Measurements from ENCODE around the gene CRBN. TPM values are rescaled to one million over a fixed set of nuclear protein-coding genes. Genes with fewer than 3 reads are reported as not detected.

The CRBN gene
- total RNA-seq, 1 donor from 2014 or later = 51.9 TPM

DNA sequence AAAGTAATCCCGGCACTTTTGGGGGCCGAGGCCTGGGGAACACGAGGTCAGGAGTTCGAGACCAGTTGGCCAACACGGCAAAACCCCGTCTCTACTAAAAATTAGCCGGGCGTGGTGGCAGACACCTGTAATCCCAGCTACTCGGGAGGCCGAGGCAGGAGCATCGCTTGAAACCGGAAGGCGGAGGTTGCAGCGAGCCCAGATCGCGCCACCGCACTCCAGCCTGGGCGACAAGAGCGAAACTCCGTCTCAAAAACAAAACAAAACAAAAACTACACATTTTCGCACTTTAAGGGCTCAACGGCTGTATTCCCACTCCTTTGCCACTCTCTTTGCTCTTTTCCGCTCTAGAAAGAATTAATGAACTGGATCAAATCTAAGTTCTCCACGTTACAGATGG, 53.5 kb downstream of the CRBN start:
- no peak for FAIRE-seq
- TF ChIP-seq, protein P1, sequence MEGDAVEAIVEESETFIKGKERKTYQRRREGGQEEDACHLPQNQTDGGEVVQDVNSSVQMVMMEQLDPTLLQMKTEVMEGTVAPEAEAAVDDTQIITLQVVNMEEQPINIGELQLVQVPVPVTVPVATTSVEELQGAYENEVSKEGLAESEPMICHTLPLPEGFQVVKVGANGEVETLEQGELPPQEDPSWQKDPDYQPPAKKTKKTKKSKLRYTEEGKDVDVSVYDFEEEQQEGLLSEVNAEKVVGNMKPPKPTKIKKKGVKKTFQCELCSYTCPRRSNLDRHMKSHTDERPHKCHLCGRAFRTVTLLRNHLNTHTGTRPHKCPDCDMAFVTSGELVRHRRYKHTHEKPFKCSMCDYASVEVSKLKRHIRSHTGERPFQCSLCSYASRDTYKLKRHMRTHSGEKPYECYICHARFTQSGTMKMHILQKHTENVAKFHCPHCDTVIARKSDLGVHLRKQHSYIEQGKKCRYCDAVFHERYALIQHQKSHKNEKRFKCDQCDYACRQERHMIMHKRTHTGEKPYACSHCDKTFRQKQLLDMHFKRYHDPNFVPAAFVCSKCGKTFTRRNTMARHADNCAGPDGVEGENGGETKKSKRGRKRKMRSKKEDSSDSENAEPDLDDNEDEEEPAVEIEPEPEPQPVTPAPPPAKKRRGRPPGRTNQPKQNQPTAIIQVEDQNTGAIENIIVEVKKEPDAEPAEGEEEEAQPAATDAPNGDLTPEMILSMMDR (IDR thresholded peaks at IDR 0.05; ENCODE audit: insufficient read depth, low read length, severe bottlenecking) = no peak
- DNase-seq (ENCODE audit: low read depth) = no peak
- Histone ChIP-seq H3K36me3 (ENCODE audit: control insufficient read depth, insufficient read depth, low read length) (peaks cover 9% of the 10 kb centered on the region), H3K4me3 (ENCODE audit: low read depth, low read length) (peak overlapping the region; percentile 99), H3K27me3 (ENCODE audit: control insufficient read depth, insufficient read depth, low read length) (no peaks in the 10 kb centered on the region)

DNA sequence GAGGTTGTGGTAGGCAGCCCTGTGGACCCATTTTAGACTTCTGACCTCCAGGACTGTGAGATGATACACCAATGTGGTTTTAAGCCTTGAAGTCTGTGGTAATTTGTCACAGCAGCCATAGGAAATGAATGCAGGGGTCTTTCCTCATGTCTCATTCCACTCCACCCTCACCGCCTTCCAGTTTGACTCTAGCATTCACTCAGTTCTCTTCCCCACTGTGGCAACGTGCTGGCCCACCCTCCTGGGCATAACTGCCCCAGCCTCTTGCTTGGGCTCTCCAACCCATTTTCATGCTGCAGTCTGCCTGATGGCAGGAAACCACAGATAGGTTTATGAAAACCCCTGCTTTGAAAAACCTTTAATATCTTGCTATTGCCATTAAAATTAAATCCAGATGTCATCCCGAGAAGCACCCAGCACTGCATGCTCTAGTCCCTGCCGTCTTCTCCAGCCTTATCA, 60.1 kb downstream of the CRBN start:
- DNase-seq (ENCODE audit: low read depth) (no peak), FAIRE-seq (no peak)
- no peak overlapping the region for H3K4me3 ChIP-seq (ENCODE audit: low read depth, low read length)
- H3K36me3 ChIP-seq (ENCODE audit: control insufficient read depth, insufficient read depth, low read length) = no peaks in the 10 kb centered on the region
- no peaks in the 10 kb centered on the region for H3K27me3 ChIP-seq (ENCODE audit: control insufficient read depth, insufficient read depth, low read length)
- TF ChIP-seq, protein P1 (IDR thresholded peaks at IDR 0.05; ENCODE audit: insufficient read depth, low read length, severe bottlenecking) = no peak

DNA sequence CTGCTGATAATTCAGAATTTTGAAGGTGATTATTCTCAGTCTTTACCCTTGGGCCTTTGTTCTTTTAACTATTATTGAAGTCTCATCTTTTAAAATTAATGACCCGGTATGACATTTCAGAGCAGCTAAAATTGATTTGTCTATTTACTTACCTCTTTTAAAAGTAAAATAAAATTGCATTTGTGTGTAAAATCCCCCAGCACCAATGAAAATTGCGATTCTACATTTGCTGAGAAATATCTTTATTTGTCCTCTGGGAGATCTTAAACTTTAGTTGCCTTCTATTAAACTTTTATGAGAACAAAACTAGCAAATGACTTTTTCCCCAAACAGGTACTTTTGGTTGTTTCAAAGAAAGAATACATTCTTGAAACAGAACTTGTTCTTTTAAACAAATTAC, 61.8 kb downstream of the CRBN start:
- no peaks in the 10 kb centered on the region for H3K27me3 ChIP-seq (ENCODE audit: control insufficient read depth, insufficient read depth, low read length)
- FAIRE-seq (no peak), DNase-seq (ENCODE audit: low read depth) (no peak)
- H3K36me3 ChIP-seq (ENCODE audit: control insufficient read depth, insufficient read depth, low read length) = no peaks in the 10 kb centered on the region
- H3K4me3 ChIP-seq (ENCODE audit: low read depth, low read length) = no peak overlapping the region
- TF ChIP-seq, protein P1 (IDR thresholded peaks at IDR 0.05; ENCODE audit: insufficient read depth, low read length, severe bottlenecking) = no peak

DNA sequence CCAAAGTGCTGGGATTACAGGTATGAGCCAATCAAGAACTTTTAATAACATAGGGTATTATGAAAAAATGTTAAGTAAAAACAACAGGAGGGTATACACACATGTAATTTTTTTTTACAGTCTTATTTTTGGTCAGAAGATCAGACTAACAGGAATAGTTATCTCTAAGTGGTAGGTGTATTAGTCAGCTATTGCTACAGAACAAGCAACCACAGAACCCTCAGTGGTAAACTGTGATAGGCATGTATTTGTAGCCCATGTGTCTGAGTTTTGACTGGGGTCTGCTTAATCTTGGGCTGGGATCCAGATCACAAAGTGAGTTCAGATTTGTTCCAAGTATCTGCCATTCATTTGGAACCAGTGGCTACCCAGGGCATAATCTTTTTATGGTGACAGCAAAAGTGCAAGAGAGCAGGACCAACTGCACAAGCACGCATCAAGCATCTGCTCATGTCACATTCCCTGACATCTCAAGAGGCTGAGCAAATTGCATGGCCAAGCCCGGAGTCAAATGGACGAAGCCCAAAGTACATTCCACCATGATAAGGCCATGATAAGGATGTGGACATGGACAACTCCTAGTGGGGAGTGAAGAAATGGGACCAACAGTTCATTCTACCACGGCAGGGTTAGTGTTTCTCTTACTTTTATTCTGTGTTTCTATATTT, 66.3 kb downstream of the CRBN start:
- DNase-seq (ENCODE audit: low read depth) = no peak
- H3K4me3 ChIP-seq (ENCODE audit: low read depth, low read length) = no peak overlapping the region

DNA sequence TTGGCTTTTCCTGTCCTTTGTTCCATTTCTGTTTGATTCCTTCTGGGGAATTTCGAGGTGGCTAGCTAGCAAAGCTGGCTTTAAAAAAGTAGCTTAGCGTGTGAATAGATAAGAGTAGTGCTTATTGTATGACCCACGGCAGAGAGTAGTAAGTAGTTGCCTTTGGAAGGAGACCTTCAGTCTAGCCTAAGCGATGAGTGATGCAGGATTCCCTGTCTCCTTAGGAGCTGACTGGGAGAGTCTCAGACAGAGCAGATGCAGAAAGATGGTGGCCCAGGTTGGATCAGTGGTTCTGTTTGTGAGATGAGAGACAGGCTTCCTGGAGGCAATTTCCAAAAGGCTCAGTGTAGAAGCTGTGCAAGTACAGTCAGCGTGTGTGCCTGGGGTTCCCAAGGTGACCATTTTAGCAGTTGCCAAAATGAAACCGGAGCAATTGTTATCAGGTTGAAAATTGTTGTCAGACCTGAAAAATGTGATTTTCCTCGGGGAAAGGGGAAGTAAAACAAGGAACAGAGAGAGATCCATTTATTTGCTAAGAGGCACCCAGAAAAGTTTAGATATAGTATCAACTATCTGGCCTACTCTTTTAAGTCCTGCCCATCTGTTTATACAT, 68.6 kb downstream of the CRBN start:
- no peak overlapping the region for H3K4me3 ChIP-seq (ENCODE audit: low read depth, low read length)
- H3K36me3 ChIP-seq (ENCODE audit: control insufficient read depth, insufficient read depth, low read length) = no peaks in the 10 kb centered on the region
- TF ChIP-seq, protein P1 (IDR thresholded peaks at IDR 0.05; ENCODE audit: insufficient read depth, low read length, severe bottlenecking) = no peak
- H3K27me3 ChIP-seq (ENCODE audit: control insufficient read depth, insufficient read depth, low read length) = no peaks in the 10 kb centered on the region
- DNase-seq (ENCODE audit: low read depth) = no peak
- FAIRE-seq = no peak

More for the DNA sequence above, 66.3 kb downstream of the CRBN start:
- H3K27me3 ChIP-seq (ENCODE audit: control insufficient read depth, insufficient read depth, low read length) = no peaks in the 10 kb centered on the region
- H3K36me3 ChIP-seq (ENCODE audit: control insufficient read depth, insufficient read depth, low read length) = no peaks in the 10 kb centered on the region
- TF ChIP-seq, protein P1 (IDR thresholded peaks at IDR 0.05; ENCODE audit: insufficient read depth, low read length, severe bottlenecking) = no peak
- peak; percentile 81 for FAIRE-seq

All from bronchial epithelial cell (primary cell).